ENCODE measurements around the gene RHOB. TPM values are rescaled to one million over a fixed set of nuclear protein-coding genes. Genes with fewer than 3 reads are reported as not detected.
A peak's percentile ranks its signal among the peaks of the same experiment; 100 is the strongest.

Gene RHOB
- total RNA-seq, 1 donor: 142 TPM

DNA sequence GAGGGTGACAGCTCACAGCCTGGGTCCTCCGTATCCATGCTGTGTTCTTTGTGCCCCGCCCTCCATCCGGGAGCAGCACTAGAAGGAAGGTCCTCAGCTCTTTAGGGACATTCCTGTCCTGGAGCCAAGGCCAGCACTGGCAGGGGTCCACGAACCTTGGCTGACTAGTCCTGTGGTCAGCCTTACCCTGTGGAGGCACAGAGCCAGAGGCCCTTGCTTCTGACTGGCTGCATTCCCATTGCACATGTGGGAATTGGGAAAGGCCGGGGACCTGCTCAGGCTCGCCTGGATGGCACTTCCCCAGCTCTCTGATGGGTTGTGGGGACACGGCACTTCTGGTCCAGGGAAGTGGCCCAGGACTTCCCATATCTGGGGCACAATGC is 24.9 kb upstream of the RHOB start:
- TF ChIP-seq, protein P1, sequence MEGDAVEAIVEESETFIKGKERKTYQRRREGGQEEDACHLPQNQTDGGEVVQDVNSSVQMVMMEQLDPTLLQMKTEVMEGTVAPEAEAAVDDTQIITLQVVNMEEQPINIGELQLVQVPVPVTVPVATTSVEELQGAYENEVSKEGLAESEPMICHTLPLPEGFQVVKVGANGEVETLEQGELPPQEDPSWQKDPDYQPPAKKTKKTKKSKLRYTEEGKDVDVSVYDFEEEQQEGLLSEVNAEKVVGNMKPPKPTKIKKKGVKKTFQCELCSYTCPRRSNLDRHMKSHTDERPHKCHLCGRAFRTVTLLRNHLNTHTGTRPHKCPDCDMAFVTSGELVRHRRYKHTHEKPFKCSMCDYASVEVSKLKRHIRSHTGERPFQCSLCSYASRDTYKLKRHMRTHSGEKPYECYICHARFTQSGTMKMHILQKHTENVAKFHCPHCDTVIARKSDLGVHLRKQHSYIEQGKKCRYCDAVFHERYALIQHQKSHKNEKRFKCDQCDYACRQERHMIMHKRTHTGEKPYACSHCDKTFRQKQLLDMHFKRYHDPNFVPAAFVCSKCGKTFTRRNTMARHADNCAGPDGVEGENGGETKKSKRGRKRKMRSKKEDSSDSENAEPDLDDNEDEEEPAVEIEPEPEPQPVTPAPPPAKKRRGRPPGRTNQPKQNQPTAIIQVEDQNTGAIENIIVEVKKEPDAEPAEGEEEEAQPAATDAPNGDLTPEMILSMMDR (IDR thresholded peaks at IDR 0.05; ENCODE audit: insufficient read depth, low read depth, low read length): no peak
- peak; percentile 80 for DNase-seq (ENCODE audit: low read depth)
- no peak overlapping the region for H3K4me3 ChIP-seq (ENCODE audit: low read depth, low read length)

DNA sequence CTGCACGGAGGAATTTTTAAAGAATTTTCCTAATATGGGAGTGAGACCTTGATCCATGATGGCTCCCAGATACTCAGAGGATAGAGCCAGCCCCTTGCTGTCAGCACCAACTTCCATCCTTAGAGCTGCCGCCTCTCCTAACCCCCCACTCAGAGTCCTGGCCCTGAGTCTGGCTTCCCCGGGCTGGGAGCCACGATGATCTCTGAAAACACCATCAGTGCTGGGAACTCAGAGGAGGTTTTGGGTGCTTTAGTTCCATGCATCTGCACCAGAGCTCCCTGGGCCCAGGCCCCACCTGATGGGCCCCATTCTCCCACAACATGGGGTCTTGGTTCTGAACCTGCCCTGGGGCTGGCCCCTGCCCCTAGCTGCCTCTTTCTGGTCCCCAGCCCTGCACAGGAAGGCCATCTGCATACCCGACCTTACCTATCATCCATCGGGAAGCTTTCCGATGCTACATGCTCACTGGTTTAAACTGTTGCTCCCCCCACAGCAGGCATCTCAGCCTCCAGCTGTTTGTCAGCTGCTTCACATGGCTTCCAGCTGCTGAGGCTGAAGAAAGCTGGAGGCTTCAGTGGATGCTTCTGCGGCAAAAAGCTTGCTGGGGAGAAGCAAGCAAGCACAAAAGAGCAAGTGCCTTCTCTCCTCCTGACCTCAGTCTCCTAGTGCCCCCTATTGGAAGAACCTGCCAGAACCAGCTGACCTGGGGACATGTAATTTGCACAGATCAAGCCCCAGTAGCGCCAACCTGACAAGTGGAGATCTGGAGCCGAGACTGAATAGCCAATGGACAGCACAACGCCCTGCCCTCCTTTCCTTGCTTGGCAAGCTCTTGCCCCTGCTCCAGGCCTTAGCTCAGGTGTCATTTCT is 24.2 kb upstream of the RHOB start:
- H3K4me3 ChIP-seq (ENCODE audit: low read depth, low read length): no peak overlapping the region
- TF ChIP-seq, protein P1 (IDR thresholded peaks at IDR 0.05; ENCODE audit: insufficient read depth, low read depth, low read length): peak; percentile 31
- peak; percentile 67 for DNase-seq (ENCODE audit: low read depth)

DNA sequence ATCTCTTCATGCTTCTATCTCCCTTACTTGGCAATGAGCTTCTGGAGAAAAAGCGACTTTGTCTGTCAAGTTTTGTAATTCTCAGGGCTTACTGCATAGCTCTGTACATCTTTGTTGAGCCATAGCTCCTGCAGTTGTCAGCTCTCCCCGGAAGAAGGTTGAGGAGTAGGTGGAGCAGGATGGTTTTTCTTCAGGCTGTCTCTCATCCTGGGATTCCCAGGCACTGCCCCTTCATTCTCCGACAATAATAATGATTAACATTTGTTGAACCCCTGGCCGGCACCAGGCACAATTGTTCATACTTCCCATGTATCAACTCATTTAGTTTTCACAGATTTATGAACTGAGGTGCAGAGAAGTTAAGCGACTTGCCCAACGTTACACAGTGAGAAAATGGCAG is 23.5 kb upstream of the RHOB start:
- TF ChIP-seq, protein P1 (IDR thresholded peaks at IDR 0.05; ENCODE audit: insufficient read depth, low read depth, low read length): no peak
- DNase-seq (ENCODE audit: low read depth): no peak

DNA sequence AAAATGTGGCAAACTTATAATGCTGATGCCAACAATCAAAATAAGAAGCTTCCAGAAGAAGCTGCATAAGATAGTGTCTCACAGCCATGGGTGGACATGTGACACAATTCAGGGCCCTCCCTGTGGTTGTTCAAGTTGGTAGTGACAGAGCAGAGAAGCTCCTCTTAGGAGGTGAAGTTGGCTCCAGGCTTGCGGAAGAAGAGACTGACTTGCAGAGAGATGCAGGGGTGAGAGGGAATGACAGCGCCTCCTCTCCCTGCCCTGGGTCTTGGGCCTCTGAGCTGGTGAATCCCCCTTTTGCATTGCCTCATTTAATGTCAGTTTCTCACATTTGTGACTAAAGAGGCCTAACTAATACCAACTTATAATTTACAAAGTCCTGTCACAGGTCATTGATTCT is 23.0 kb upstream of the RHOB start:
- TF ChIP-seq, protein P1 (IDR thresholded peaks at IDR 0.05; ENCODE audit: insufficient read depth, low read depth, low read length): no peak
- no peak overlapping the region for H3K4me3 ChIP-seq (ENCODE audit: low read depth, low read length)
- DNase-seq (ENCODE audit: low read depth): no peak

More for the DNA sequence above, 23.5 kb upstream of the RHOB start:
- H3K4me3 ChIP-seq (ENCODE audit: low read depth, low read length): no peak overlapping the region

DNA sequence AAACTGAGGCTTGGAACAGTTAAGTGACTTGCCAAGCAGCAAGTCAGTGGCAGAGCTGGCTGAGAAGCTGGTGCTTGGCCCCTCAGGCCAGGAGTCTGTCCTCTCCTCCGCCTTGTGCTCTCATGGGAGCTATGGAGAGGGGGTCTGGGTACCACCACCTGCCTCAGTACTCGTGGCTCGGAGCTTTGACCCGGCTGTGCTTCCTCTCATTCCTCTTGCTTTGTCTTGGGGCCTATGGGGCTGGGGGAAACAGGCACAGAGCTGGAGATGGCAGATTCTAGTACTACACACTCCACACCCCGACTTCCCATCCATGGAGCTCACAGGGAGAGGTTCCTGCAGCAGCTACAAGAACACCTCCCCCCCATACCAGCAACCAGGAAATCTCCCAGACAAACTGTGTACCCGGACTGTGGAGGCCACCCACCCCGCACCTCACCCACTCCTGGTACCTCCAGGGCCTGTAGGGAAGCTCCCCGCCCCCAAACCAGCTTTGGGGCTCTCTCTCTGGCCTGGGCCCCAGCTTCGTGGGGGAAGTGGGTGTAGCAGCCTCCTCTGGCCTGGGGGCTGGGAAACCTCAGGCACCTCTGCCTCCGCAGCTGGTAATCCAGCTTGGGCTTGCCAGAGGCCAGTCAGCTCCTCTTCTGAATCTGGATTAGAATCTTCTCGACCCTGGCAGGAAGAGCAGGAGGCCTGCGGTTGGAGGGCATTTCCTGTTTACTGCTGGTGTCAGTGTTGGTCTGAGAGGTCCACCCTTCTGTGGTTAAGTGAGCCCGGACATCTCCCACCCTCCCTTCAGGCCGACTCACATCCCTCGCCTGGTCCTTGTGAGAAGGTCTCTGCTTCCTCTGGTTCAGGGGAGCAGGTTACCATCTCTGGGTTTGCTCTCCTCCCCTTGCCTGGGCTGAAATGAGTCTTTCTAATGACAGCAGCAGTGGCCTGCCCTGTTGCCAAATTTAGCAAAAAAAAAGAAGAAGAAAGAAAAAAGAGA is 22.3 kb upstream of the RHOB start:
- TF ChIP-seq, protein P1 (IDR thresholded peaks at IDR 0.05; ENCODE audit: insufficient read depth, low read depth, low read length): no peak
- DNase-seq (ENCODE audit: low read depth): peak; percentile 97
- no peak overlapping the region for H3K4me3 ChIP-seq (ENCODE audit: low read depth, low read length)

DNA sequence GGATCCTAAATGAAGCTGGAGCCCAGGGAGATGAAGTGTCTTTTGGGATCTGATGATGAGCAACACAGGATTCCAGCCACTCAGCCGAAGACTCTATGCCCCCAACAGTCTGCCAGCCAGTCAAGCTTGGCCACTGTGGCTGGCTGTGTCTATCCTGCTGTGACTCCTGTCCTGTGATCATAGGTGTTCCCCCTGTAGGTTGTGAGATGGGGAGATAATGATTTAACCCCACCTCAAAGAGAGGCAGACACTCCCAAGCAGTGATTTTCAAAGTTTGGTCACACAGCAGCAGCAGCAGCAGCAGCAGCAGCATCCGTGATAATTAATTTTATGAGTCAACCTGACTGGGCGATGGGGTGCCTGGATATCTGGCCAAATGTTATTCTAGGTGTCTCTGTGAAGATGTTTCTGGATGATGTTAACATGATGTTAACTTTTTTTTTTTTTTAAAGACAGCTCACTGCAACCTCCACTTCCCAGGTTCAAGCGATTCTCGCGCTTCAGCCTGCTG is 21.4 kb upstream of the RHOB start:
- TF ChIP-seq, protein P1 (IDR thresholded peaks at IDR 0.05; ENCODE audit: insufficient read depth, low read depth, low read length): no peak
- peak; percentile 54 for DNase-seq (ENCODE audit: low read depth)
- no peak overlapping the region for H3K4me3 ChIP-seq (ENCODE audit: low read depth, low read length)

Data from fibroblast of villous mesenchyme (primary cell).